Measurements from ENCODE around the gene LHFPL2.
"Not testable (repeated sequence)": the region's sequence is repeated elsewhere in the genome, so short reads cannot be mapped to it uniquely, and the experiment has no call there.

The LHFPL2 gene

GRCh38 chr5:78648359-78649210, at the start of gene LHFPL2:
TSS of gene LHFPL2 (minus strand) at chr5:78648772. CDS start at chr5:78510213, 138,559 bp downstream.
- no peak for DNase-seq (ENCODE audit: low read depth, low spot score)

- DNase-seq (ENCODE audit: low read depth, low spot score): no peak
Observed at GRCh38 chr5:78696637-78697036, 48.1 kb upstream of the LHFPL2 start.

GRCh38 chr5:78696052-78696451, 47.5 kb upstream of the LHFPL2 start:
- DNase-seq (ENCODE audit: low read depth, low spot score): not testable (repeated sequence)

GRCh38 chr5:78693339-78693738, 44.8 kb upstream of the LHFPL2 start:
- DNase-seq (ENCODE audit: low read depth, low spot score): no peak

- DNase-seq (ENCODE audit: low read depth, low spot score): peak; percentile 69
Observed at GRCh38 chr5:78691084-78691960, 42.8 kb upstream of the LHFPL2 start.

GRCh38 chr5:78690253-78690972, 41.8 kb upstream of the LHFPL2 start:
- no peak for DNase-seq (ENCODE audit: low read depth, low spot score)

- no peak for DNase-seq (ENCODE audit: low read depth, low spot score)
Observed at GRCh38 chr5:78689540-78690252, 41.1 kb upstream of the LHFPL2 start.

GRCh38 chr5:78687514-78687913, 38.9 kb upstream of the LHFPL2 start:
- not testable (repeated sequence) for DNase-seq (ENCODE audit: low read depth, low spot score)

GRCh38 chr5:78683905-78684304, 35.3 kb upstream of the LHFPL2 start:
- not testable (repeated sequence) for DNase-seq (ENCODE audit: low read depth, low spot score)

- no peak for DNase-seq (ENCODE audit: low read depth, low spot score)
Observed at GRCh38 chr5:78679905-78680304, 31.3 kb upstream of the LHFPL2 start.

GRCh38 chr5:78677777-78678668, 29.5 kb upstream of the LHFPL2 start:
- peak; percentile 26 for DNase-seq (ENCODE audit: low read depth, low spot score)

- no peak for DNase-seq (ENCODE audit: low read depth, low spot score)
Observed at GRCh38 chr5:78675956-78676730, 27.6 kb upstream of the LHFPL2 start.

- DNase-seq (ENCODE audit: low read depth, low spot score): not testable (repeated sequence)
Observed at GRCh38 chr5:78673827-78674226, 25.3 kb upstream of the LHFPL2 start.

- DNase-seq (ENCODE audit: low read depth, low spot score): no peak
Observed at GRCh38 chr5:78672154-78672553, 23.6 kb upstream of the LHFPL2 start.

GRCh38 chr5:78671609-78672008, 23.0 kb upstream of the LHFPL2 start:
- DNase-seq (ENCODE audit: low read depth, low spot score): no peak

GRCh38 chr5:78670701-78671269, 22.2 kb upstream of the LHFPL2 start:
- DNase-seq (ENCODE audit: low read depth, low spot score): no peak

- DNase-seq (ENCODE audit: low read depth, low spot score): no peak
Observed at GRCh38 chr5:78669331-78669730, 20.8 kb upstream of the LHFPL2 start.

- no peak for DNase-seq (ENCODE audit: low read depth, low spot score)
Observed at GRCh38 chr5:78667461-78668103, 19.0 kb upstream of the LHFPL2 start.
